ENCODE measurements around the gene EXOC6B.

The EXOC6B gene

GRCh38 chr2:72825257-72826155, at the start of gene EXOC6B:
Gene EXOC6B, minus strand, starts transcription at chr2:72826033.
- peak; percentile 88 to 93 for DNase-seq

GRCh38 chr2:72871880-72872279, 46.0 kb upstream of the EXOC6B start:
- DNase-seq = no peak

GRCh38 chr2:72871060-72871459, 45.2 kb upstream of the EXOC6B start:
- no peak for DNase-seq

- peak; percentile 25 to 34 for DNase-seq
These were observed 38.7 kb upstream of the EXOC6B start for GRCh38 chr2:72864500-72864899.

- DNase-seq = no peak
These were observed 37.2 kb upstream of the EXOC6B start for GRCh38 chr2:72863046-72863445.

GRCh38 chr2:72862239-72862988, 36.6 kb upstream of the EXOC6B start:
- peak; percentile 91 to 92 for DNase-seq

GRCh38 chr2:72859831-72860262, 34.0 kb upstream of the EXOC6B start:
- peak; percentile 52 to 67 for DNase-seq

GRCh38 chr2:72851333-72851732, 25.5 kb upstream of the EXOC6B start:
- DNase-seq = no peak

- DNase-seq = no peak
These were observed 23.3 kb upstream of the EXOC6B start for GRCh38 chr2:72849138-72849462.

- no peak for DNase-seq
These were observed 22.8 kb upstream of the EXOC6B start for GRCh38 chr2:72848436-72849137.

- no peak for DNase-seq
These were observed 21.9 kb upstream of the EXOC6B start for GRCh38 chr2:72847534-72848315.

GRCh38 chr2:72846171-72847095, 20.6 kb upstream of the EXOC6B start:
- no peak for DNase-seq

- DNase-seq = no peak
These were observed 17.5 kb upstream of the EXOC6B start for GRCh38 chr2:72843301-72843700.

- no peak for DNase-seq
These were observed 15.8 kb upstream of the EXOC6B start for GRCh38 chr2:72841462-72842125.

GRCh38 chr2:72840066-72840465, 14.2 kb upstream of the EXOC6B start:
- no peak for DNase-seq

- no peak for DNase-seq
These were observed 11.3 kb upstream of the EXOC6B start for GRCh38 chr2:72837171-72837570.

- no peak for DNase-seq
These were observed 9.6 kb upstream of the EXOC6B start for GRCh38 chr2:72835403-72835802.

- DNase-seq = no peak
These were observed 8.8 kb upstream of the EXOC6B start for GRCh38 chr2:72834596-72834995.

GRCh38 chr2:72833084-72833714, 7.4 kb upstream of the EXOC6B start:
- DNase-seq = no peak

- DNase-seq = no peak
These were observed 4.4 kb upstream of the EXOC6B start for GRCh38 chr2:72830273-72830672.

Measured in stimulated activated CD4-positive, alpha-beta T cell treated with anti-CD3 and anti-CD28 coated beads, Interleukin-2, amount 100 ng/mL, for 24 hours (primary cell).